PC-9 (cell line): ENCODE data around the gene COMMD9. TPM values are rescaled to one million over a fixed set of nuclear protein-coding genes. Genes with fewer than 3 reads are reported as not detected.

ENCODE experiments used
- Bru-seq: library from RNA; stranded (reverse); fragments of 400-500 nt; gene quantifications from one replicate; lab custom pipeline; 2021; lab: Mats Ljungman, UMichigan
- BruChase-seq, 2 experiments: library from RNA; stranded (reverse); fragments of 400-500 nt; gene quantifications; one replicate each; lab custom pipeline; 2021; lab: Mats Ljungman, UMichigan
- BruUV-seq: library from RNA; stranded (reverse); fragments of 400-500 nt; replicated peaks from 2 replicates; lab custom pipeline; 2021; lab: Mats Ljungman, UMichigan
- CTCF ChIA-PET: fragments of 300-600 bp; sonication (Branson Sonifier 250); formaldehyde crosslinking; loops from one replicate; lab custom pipeline; 2022; ENCODE audit warnings: antibody characterized with exemption; lab: Charles Lee
- POLR2A ChIA-PET: fragments of 300-600 bp; sonication (Branson Sonifier 250); formaldehyde crosslinking; loops from one replicate; lab custom pipeline; 2022; ENCODE audit warnings: antibody characterized with exemption; ENCODE audit not compliant: unreplicated experiment; lab: Charles Lee
- DNase-seq, 2 experiments: peaks; one replicate each; pipeline versions ENCODE4 v3.0.0 to v3.0.0-alpha.2; 2015 to 2022; ENCODE audit warnings: mixed read lengths in 1 of 2
- H2AFZ ChIP-seq: fragments of 200-600 bp; sonication (generic); 2 replicates; pipeline ENCODE4 v1.8.1; 2017; ENCODE audit warnings: antibody characterized with exemption
- H3F3A ChIP-seq: fragments of 200-600 bp; sonication (generic); 2 replicates; pipeline ENCODE4 v1.8.1; 2017; ENCODE audit warnings: antibody characterized with exemption, mild to moderate bottlenecking, low read depth; ENCODE audit not compliant: insufficient read depth
- H3K27ac ChIP-seq: fragments of 200-600 bp; sonication (generic); 2 replicates; pipeline ENCODE4 v1.6.1; 2016; ENCODE audit warnings: mixed run types
- H3K27me3 ChIP-seq: fragments of 200-600 bp; sonication (generic); 2 replicates; pipeline ENCODE4 v1.6.1; 2016; ENCODE audit warnings: low read depth, mixed run types; ENCODE audit not compliant: insufficient read depth
- H3K36me3 ChIP-seq: fragments of 200-600 bp; sonication (generic); 2 replicates; pipeline ENCODE4 v1.6.1; 2016; ENCODE audit warnings: low read depth, mixed run types
- H3K4me1 ChIP-seq: fragments of 200-600 bp; sonication (generic); replicated peaks from 2 replicates; pipeline ENCODE4 v1.6.1; 2016; ENCODE audit warnings: mixed run types; ENCODE audit not compliant: insufficient read depth
- H3K4me2 ChIP-seq: fragments of 200-600 bp; sonication (generic); 2 replicates; pipeline ENCODE4 v1.6.1; 2017; ENCODE audit warnings: mixed run types
- H3K4me3 ChIP-seq: fragments of 200-600 bp; sonication (generic); 2 replicates; pipeline ENCODE4 v1.6.1; 2016; ENCODE audit warnings: mixed run types
- H3K79me2 ChIP-seq: fragments of 200-600 bp; sonication (generic); 2 replicates; pipeline ENCODE4 v1.6.1; 2017; ENCODE audit warnings: low read depth, mixed run types
- H3K9me2 ChIP-seq: fragments of 200-600 bp; sonication (generic); 2 replicates; pipeline ENCODE4 v1.8.1; 2017; ENCODE audit warnings: mild to moderate bottlenecking; ENCODE audit not compliant: insufficient read depth
- H3K9me3 ChIP-seq: fragments of 200-600 bp; sonication (generic); 2 replicates; pipeline ENCODE4 v1.8.1; 2016; ENCODE audit warnings: low read depth; ENCODE audit not compliant: insufficient read depth
- H4K20me1 ChIP-seq: fragments of 200-600 bp; sonication (generic); 2 replicates; pipeline ENCODE4 v1.8.1; 2017; ENCODE audit not compliant: insufficient read depth
- EZH2 ChIP-seq: fragments of 200-600 bp; sonication (generic); IDR thresholded peaks from 2 replicates; pipeline ENCODE4 v1.8.0; 2017; ENCODE audit warnings: antibody characterized with exemption, low read depth
- intact Hi-C: fragments of 100-400 bp; cut with micrococcal nuclease; formaldehyde crosslinking; loops from one replicate; pipeline ENCODE4 v1.10.0; 2022; ENCODE audit not compliant: unreplicated experiment
- long read RNA-seq: library from polyadenylated mRNA; stranded (forward); transcript quantifications from one replicate; pipeline ENCODE4 v2.0.0, GENCODE V29; 2022
- total RNA-seq: library from RNA; stranded (reverse); gene quantifications from 2 replicates; pipeline ENCODE4 v1.2.3, GENCODE V29; 2021
- TF ChIP-seq, protein P1 (sequence below): fragments of 200-600 bp; sonication (generic); conservative IDR thresholded peaks from 2 replicates; pipeline ENCODE4 v1.6.1; 2017; ENCODE audit warnings: mixed run types, antibody characterized with exemption, mild to moderate bottlenecking, moderate library complexity

Gene COMMD9
- 56.5 and 77.5 TPM in 2 replicates for total RNA-seq
- percentile 74 among the genes with signal in this experiment for Bru-seq, nascent RNA
- percentile 58 among the genes with signal in this experiment for BruChase-seq, experiment 1, labeled RNA remaining after a 2-hour chase
- percentile 73 among the genes with signal in this experiment for BruChase-seq, experiment 2, labeled RNA remaining after a 6-hour chase
- long read RNA-seq, transcript COMMD9-201 (6 exons, 2,954 nt) = major isoform, 140 of 171 reads
- long read RNA-seq, partial matches to known transcripts = 2 of 171 reads
- long read RNA-seq, other reads (novel, unspliced or antisense) = 28 of 171 reads

- H3K36me3 ChIP-seq = no peaks in the 10 kb centered on the region
- DNase-seq = peak; percentile 92 to 94
- peaks cover 14% of the 10 kb centered on the region for H3K4me1 ChIP-seq
- H4K20me1 ChIP-seq = no peaks in the 10 kb centered on the region
- TF ChIP-seq EZH2 = no peak
- TF ChIP-seq, protein P1, sequence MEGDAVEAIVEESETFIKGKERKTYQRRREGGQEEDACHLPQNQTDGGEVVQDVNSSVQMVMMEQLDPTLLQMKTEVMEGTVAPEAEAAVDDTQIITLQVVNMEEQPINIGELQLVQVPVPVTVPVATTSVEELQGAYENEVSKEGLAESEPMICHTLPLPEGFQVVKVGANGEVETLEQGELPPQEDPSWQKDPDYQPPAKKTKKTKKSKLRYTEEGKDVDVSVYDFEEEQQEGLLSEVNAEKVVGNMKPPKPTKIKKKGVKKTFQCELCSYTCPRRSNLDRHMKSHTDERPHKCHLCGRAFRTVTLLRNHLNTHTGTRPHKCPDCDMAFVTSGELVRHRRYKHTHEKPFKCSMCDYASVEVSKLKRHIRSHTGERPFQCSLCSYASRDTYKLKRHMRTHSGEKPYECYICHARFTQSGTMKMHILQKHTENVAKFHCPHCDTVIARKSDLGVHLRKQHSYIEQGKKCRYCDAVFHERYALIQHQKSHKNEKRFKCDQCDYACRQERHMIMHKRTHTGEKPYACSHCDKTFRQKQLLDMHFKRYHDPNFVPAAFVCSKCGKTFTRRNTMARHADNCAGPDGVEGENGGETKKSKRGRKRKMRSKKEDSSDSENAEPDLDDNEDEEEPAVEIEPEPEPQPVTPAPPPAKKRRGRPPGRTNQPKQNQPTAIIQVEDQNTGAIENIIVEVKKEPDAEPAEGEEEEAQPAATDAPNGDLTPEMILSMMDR = no peak
- no TSS peak for BruUV-seq
- peak within 1 kb of the TSS; percentile 94 for H2AFZ ChIP-seq
- H3F3A ChIP-seq = peaks cover 6% of the 10 kb centered on the region; the same call in 1 of the 2 replicates
- H3K4me2 ChIP-seq = peak within 1 kb of the TSS; percentile 80
- peak within 1 kb of the TSS; percentile 36; the same call in 1 of the 2 replicates for H3K27ac ChIP-seq
- ChIA-PET CTCF (interaction anchor here (0.5 to 1.2 kb wide), 2 partner anchors 166 to 189 kb away, joined by 5 to 13 read pairs; no protein-coding TSS in a partner anchor), POLR2A (no interaction called here)
- H3K9me2 ChIP-seq = no peaks in the 10 kb centered on the region
- intact Hi-C loops = no loop called here
- H3K4me3 ChIP-seq = peak within 1 kb of the TSS; percentile 63
- H3K9me3 ChIP-seq = no peaks in the 10 kb centered on the region
- H3K79me2 ChIP-seq = peaks cover 22% of the 10 kb centered on the region; the same call in 1 of the 2 replicates
- no peaks in the 10 kb centered on the region for H3K27me3 ChIP-seq
These were observed at the start of gene COMMD9 for GRCh38 chr11:36289226-36289852. COMMD9 (minus strand) TSS chr11:36289424; CDS start chr11:36289412, 12 bp downstream.

DNA sequence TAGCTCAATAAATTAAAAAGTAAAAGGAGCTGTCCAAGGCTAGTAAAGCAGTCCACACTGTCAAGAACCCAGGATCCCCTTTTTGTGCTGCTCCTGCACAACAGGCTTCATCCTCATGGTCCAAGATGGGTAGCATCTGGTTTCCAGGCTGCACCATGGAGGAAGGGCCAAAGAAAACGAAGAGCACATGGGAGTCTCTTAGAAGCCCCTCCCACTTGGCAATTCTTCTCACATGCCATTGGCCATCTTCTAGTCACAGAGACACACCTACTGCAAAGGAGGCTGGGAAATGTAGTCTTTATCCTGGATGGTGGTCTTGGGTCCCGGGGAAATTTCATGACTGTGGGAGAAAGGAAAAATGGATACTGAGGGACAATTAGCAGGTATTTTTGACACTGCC is 44.7 kb upstream of the COMMD9 start:
- no peak for TF ChIP-seq EZH2
- TF ChIP-seq, protein P1 = no peak
- H3K79me2 ChIP-seq = no peaks in the 10 kb centered on the region
- H4K20me1 ChIP-seq = no peaks in the 10 kb centered on the region
- H3K9me3 ChIP-seq = no peaks in the 10 kb centered on the region
- CTCF ChIA-PET = interaction anchor here (0.7 kb wide), 1 partner anchor 1268 kb away, joined by 3 read pairs; no protein-coding TSS in a partner anchor
- DNase-seq = peak in 1 of 2 experiments; percentile 39
- H3K27me3 ChIP-seq = no peaks in the 10 kb centered on the region
- no peaks in the 10 kb centered on the region for H3K9me2 ChIP-seq
- no peak overlapping the region for H3K27ac ChIP-seq
- H3F3A ChIP-seq = no peaks in the 10 kb centered on the region
- H3K4me2 ChIP-seq = 0 out of 2 replicates have a peak overlapping the region, but pooled peaks have one; percentile 1
- BruUV-seq = no TSS peak
- POLR2A ChIA-PET = no interaction called here
- no peaks in the 10 kb centered on the region for H3K36me3 ChIP-seq
- peaks cover 9% of the 10 kb centered on the region for H3K4me1 ChIP-seq
- H2AFZ ChIP-seq = no peak overlapping the region
- no peak overlapping the region for H3K4me3 ChIP-seq
- intact Hi-C loops = no loop called here

GRCh38 chr11:36333468-36333867 is 44.2 kb upstream of the COMMD9 start:
- Histone ChIP-seq H3K79me2 (no peaks in the 10 kb centered on the region), H3K4me1 (peaks cover 12% of the 10 kb centered on the region), H3K36me3 (no peaks in the 10 kb centered on the region), H4K20me1 (no peaks in the 10 kb centered on the region), H3K4me3 (no peak overlapping the region), H3K27me3 (no peaks in the 10 kb centered on the region), H2AFZ (no peak overlapping the region), H3F3A (no peaks in the 10 kb centered on the region), H3K9me3 (no peaks in the 10 kb centered on the region), H3K9me2 (no peaks in the 10 kb centered on the region), H3K4me2 (0 out of 2 replicates have a peak overlapping the region, but pooled peaks have one; percentile 1), H3K27ac (no peak overlapping the region)
- intact Hi-C loops = no loop called here
- TF ChIP-seq, protein P1 = no peak
- TF ChIP-seq EZH2 = no peak
- BruUV-seq = no TSS peak
- DNase-seq = peak in 1 of 2 experiments; percentile 32
- ChIA-PET CTCF (interaction anchor here (0.7 kb wide), 1 partner anchor 1268 kb away, joined by 3 read pairs; no protein-coding TSS in a partner anchor), POLR2A (no interaction called here)
